Kidney capillary endothelial cell (primary cell): Measurements from ENCODE around the gene RCAN2.

Experiments
- DNase-seq: peaks from one replicate; pipeline ENCODE4 v3.0.0-alpha.2; 2018; ENCODE audit warnings: low spot score

Gene RCAN2

DNA sequence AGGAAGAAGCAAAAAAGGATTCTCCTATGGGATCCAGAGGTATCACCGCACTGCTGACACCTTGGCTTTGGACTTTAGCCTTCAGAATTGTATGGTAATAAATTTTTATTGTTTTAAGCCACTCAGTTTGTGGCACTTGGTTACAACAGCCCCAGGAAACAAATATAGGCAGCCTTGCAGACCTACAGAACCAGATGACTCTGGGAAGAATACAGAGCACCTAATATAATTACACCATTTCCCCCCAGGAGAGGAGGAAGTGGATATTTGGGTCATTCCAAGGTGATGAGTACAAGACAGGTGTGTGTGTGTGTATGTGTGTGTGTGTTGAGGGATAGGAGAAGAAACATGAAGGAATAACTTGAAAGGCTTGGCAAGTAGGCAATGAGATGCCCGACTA is 236.3 kb downstream of the RCAN2 start:
- no peak for DNase-seq

DNA sequence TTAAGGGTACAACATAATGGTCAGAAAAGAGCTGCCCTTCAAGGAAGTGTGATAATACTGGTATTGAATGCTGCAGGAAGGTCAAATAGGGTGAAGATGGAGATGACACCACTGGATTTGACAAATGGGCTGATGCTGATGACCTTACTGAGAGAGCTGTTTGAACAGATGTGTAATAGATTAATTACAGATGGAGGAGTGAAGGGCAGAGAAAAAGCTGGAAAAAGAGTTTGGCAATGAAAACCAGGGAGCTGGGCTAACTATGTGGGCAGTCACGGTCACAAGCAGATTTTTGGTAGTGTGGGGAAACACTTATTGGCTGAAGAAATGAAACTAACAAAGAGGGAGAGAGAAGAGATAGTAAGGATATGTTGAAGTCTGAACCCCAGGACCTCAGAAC is 236.9 kb downstream of the RCAN2 start:
- DNase-seq: no peak

DNA sequence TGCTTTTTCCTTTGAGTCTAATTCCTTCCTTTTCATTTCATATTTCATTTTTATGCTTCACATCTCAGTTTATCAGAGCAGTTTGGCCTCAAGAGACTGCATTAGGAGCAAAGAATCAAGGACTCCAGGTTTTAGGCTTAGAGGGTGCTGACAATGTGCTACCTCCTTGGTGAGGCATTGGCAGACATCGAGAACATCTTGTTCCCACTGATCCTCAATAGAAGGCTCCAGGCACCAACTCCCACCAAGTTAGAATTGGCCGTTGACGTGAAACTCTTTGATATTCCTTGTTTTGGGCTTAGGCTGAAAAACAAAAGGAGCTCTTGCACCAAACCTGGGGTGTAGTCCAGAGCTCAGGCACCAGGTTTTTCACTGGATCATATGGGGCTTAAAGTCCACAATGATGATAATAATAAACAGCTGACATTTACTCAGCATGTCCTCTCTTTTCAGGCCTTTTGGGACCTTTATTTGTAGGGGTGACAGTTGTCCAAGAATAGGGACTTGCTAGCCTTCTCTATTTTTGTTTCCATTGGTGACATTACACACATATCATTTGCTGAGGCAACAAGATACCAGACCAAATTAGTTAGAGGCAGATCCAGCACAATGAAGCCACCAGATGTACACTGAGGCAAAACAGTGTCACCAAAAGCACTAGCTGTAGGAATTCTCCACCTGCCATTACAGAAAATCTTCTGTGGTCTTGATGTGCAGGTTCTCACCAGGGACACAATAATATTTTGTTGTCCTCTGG is 239.5 kb downstream of the RCAN2 start:
- no peak for DNase-seq

GRCh38 chr6:46248143-46248542 is 243.1 kb downstream of the RCAN2 start:
- no peak for DNase-seq

GRCh38 chr6:46246727-46247126 is 244.5 kb downstream of the RCAN2 start:
- DNase-seq: no peak

DNA sequence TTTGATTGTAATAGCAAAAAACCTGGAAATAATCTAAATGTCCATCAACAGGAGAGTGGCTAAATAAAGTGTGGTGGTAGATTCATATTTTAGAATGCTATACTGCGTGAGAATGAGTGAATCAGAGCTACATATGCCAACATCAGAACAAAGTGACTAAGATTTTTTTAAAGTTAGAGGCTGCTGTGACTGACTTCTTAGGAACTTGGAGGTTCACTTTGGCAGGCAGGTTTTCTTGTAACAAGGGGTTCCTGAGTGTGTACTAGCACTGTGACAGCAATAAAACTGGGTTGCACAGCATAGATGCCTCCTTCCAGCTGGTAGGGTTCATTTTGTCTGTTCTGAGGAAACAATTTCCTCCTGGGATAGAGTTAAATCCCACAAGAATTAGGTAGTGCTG is 245.2 kb downstream of the RCAN2 start:
- no peak for DNase-seq

DNA sequence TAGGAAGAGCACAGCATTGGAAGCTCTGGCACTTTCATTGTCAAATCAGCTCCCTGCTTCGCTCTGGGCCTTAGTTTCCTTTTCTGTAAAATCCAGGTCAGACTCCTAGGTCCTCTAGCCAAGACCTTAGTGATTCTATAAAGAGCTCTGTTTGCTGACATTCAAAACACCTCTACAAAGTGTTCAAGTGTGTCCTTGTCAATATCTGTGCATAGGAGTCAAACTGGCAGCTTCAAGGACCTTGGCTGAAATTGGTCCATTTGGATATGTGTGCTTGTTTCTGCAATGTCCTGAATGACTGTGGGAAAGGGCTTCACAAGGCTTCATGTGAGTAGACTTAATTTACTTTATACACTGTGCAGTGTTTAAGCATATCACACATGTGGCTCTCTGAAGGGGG is 246.6 kb downstream of the RCAN2 start:
- DNase-seq: no peak

GRCh38 chr6:46243754-46244153 is 247.5 kb downstream of the RCAN2 start:
- DNase-seq: no peak

DNA sequence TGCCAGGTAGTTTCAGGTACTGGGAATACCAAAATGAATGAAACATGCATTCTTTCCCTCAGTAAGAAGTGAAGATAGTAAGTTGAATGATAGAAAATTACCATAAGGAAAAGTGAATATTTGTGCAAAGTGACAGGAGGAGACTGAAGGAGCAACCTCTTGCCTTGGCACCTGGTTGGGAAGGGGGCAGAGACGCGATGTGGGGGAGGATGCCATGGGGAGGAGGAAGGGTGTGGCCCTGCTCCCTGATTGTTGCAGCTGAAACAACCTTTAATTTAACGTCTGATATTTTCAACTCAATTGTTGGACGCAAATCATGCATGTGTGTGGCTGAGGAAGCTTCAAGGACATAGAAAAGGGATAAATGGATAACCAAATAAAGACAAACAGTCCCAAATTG is 248.3 kb downstream of the RCAN2 start:
- no peak for DNase-seq

- no peak for DNase-seq
These were observed 250.2 kb downstream of the RCAN2 start for GRCh38 chr6:46240866-46241565.

DNA sequence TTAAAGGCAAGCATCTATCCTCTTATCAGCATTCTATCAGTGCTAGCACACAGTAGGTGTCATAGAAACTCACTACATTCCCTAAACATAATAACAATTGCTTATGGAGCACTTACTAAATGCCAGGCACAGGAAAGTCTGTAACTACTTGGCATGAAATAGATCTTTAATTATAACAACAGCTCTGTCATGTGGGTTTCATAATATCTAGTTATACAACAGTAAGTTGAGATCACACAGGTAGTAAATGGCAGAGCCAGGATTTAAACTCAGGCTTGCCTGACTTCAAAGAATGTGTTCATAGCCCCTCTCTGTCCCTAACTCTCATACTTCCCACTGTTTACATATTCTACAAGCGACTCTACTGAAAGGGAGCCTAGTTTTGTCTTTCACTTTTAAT is 254.5 kb downstream of the RCAN2 start:
- DNase-seq: no peak

DNA sequence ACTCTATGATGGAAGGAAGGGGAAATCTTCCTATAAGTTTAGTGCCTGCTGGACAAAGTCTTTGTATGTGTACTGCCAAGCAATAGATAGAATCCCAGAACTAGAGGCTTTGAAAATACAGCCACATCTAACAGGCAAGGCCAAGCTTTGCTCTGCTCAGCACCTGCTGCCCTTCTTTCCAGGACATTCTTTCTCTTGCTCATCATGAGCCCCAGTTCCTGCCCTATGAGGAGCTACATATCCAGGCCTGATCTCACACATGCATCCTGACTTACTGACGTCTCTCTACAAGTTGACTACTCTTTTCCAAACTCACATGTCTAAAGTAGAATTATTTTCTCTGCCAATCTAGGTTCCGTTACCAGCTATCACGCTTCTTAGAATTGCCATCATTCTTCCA is 256.0 kb downstream of the RCAN2 start:
- DNase-seq: no peak

- DNase-seq: no peak
These were observed 256.5 kb downstream of the RCAN2 start for GRCh38 chr6:46234700-46235099.

DNA sequence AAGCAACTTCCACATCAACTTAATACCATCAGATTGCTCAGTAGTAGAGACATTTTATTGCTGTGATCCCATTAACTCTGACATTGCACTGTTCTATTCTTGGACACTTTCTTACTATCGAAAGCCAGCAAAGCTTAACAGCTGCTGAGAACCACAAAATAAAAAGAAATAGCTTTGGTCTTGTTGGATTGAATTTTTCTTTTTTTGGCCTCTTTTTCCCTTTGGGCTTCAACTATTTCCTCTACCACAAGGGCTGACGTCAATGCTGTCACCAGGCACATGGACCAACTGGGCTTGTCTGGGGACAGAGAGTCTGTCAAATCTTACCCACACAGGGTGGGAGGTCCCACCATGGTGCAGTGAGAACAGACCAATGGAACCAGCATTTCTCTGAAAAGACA is 257.1 kb downstream of the RCAN2 start:
- DNase-seq: no peak

GRCh38 chr6:46233129-46233528 is 258.1 kb downstream of the RCAN2 start:
- no peak for DNase-seq

DNA sequence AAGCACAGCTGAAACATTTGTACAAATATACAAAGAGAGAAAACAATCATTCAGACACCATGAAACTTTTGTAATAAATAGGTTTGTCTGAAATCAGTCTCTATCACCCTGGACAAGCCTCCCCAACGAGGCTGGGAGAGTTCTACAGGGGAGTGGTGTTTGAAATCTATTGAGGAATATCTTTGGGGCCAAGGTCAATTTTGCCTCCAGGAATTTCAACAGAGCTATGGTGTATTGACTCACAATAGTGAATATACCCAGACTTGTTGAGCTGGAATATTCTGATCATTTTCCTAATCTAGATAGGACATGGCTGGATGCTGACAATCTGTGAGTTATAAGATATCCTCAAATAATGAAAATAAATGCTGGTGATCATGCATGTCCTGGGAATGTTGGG is 269.0 kb downstream of the RCAN2 start:
- no peak for DNase-seq

DNA sequence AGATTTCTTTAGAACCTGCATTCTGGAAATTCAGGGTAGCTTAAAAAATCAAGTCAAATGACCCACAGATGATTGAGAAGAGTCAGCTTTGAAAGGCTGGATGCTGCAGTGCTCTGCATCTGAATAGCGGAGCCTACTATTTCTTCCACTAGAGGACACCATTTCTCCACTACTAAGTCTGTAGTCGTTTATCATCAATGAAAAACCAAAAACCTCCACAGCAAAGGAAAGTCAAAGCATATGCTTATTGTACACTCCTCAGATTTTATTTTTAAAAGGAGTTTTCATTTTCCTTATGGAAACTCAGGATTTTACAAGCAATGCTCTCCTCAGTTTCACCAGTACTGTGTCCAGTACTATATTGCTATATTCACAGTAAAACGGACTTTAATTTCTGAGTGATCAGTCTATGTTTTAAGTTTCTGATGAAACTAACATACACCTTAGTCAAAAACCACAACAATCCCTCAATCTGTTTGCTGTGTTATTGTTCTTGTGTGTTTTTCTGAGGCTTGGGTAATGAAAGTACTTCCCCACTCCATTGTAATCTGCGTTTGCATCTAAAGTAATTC is 269.9 kb downstream of the RCAN2 start:
- peak; percentile 61 for DNase-seq

DNA sequence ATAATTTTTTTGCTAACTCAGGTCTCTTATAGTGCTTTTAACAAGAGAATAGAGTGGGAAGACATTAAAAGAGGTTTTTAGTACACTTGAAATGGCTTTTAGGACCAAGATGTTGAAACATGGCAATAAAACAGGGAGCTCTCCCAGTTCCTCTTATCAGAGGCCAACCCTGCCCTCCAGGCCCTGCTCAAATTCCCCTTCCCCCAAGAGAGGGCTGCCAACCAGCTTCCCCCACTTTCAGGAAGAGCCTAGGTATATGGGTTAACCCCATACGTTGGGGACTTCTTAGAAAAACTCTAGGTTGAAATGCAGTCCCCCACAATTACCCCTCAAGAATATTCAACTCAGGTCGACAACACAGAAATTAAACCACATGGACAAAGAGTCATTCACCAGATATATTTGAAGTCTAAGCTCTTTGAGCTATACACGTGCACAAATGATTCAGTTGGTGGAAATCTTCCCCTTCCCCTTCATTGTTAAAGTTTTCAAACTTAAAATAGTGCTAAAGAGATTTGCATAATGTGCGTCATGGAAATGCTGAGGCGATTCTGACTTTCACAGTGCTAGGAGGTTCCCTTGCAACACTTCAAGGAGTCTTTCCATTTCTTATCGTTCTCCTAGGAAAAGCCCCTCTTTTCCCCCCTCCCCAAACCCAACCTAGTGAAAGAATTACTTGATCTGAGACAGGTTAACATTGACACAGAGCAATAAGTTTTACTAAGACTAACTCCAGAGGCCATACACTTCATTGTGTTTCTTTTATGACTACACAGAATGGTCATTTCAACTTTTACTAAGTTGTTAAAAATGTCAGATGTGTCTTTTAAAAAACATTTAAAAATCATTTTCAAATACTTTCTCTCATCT is 270.7 kb downstream of the RCAN2 start:
- no peak for DNase-seq

- DNase-seq: no peak
These were observed 271.6 kb downstream of the RCAN2 start for GRCh38 chr6:46219661-46220060.

DNA sequence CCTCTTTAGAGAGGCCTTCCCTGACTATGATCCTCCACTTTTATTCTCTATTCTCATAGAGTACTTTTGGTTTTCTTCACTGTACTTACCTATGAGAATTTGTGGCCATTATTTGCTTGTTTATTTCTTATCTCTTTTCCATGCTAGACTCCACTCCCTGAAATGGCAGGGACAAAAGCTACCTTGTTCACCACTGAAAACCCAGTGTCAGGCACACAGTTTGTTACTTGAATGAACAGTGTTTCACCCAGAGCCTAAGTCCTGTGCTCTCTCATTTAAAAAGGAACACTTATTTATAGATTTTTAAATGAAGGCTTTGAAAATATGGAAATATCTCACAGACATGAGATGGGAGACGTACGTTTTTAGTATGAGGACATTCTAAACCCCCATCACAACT is 272.8 kb downstream of the RCAN2 start:
- DNase-seq: no peak

GRCh38 chr6:46217671-46218131 is 273.5 kb downstream of the RCAN2 start:
- no peak for DNase-seq

DNA sequence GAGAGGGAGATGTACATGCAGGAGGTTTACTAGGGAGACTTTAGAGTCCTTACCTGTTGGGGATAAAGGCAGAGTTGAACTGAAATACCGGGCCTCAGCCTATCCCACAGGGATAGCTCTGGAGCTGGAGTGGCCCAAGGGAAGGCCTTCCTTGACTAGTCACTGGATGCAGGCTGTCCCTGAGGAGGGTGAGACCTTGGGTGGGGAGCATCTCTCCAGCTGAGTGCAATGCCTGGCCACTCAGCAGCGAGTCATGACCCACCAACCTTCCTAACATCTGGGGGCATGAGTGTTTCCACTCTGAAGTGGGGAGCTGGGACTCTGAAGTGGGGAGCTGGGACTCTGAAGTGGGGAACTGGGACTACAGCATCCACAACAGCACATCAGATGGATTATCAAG is 274.4 kb downstream of the RCAN2 start:
- no peak for DNase-seq
